ENCODE results near the gene SPAG4.

SPAG4 gene

GRCh38 chr20:35621560-35621946 lies 5.9 kb downstream of the SPAG4 start:
- no peak for DNase-seq (ENCODE audit: low spot score)

DNA sequence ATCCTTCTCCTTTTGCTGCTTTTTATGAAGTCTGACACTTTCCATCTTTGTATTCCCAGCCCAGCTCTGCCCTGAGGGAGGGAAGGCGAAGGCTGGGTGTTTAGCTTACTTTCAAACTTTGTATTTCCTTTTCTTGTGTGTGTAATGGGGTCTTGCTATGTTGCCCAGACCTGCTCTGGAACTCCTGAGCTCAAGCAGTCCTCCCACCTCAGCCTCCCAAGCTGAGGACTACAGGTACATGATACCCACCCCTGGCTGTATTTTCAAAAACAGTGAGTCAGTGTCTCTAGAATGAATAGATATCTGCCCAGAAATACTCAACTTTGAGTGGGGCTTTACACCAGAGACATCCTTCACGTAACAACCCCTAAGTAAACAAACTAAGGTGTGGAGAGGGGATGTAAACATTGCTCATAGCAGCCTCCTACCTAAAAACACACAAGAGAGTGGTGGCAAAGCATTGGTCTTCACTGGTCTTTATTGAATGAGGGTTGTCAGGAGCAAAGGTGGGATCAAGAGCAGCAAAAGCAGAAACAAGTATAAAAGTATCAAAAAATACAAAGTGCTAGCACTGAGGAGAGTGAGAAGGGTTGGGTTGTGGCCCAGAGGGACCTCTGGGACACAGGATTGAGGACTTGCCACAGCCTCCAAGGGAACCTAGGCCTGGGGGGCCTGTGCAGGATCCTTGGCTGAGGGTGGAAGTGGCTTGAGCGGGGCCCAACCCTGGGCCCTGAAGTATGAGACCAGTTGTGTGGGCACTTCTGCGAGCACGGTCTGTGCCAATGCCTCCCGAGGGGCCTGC lies 10.2 kb downstream of the SPAG4 start:
- no peak for DNase-seq (ENCODE audit: low spot score)

- DNase-seq (ENCODE audit: low spot score), result no peak
These were observed 10.9 kb downstream of the SPAG4 start for GRCh38 chr20:35626386-35627001.

- no peak for DNase-seq (ENCODE audit: low spot score)
These were observed 11.5 kb downstream of the SPAG4 start for GRCh38 chr20:35627121-35627520.

DNA sequence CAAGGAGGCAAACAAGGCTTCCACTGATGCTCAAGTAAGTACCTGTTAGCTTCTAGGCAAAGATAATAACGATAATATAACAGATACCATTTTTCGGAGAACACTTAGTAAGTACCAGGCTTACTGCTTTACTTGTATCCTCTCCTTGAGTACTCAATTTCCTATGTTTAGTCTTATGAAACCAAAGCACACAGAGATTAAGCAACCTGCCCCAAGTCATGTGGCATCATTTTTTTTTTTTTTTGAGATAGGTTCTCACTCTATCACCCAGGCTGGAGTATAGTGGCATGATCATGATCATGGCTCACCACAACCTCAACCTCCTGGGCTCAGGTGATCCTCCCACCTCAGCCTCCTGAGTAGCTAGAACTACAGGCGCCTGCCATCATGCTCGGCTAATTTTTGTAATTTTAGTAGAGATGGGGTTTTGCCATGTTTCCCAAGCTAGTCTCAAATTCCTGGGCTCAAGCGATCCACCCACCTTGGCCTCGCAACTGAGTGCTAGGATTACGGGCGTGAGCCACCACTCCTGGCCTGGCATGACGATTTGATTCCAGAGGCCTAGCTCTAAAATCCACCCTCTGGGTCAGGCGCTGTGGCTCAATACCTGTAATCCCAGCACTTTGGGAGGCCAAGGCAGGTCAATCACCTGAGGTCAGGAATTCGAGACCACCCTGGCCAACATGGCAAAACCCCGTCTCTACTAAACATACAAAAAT lies 14.0 kb downstream of the SPAG4 start:
- no peak for DNase-seq (ENCODE audit: low spot score)

DNA sequence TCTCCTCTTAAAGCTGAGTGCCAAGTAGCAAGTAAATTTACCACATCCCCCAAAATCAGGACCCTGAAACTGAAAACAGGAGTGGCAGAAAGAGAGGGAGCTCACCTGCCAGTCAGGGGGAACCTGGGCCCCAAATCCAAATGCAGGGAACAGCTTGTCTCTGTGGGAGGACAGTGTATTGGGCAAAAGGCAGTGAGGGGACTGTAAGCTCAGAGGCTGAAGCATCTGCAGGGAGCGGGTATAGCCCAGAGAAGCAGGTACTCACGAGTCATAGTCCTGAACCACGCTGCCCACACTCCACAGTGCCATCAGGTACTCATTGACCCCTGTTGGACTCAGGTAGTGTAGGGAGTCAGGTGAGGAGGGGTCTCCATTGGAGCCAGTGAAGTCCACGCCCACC lies 15.0 kb downstream of the SPAG4 start:
- no peak for DNase-seq (ENCODE audit: low spot score)

GRCh38 chr20:35632539-35633115 lies 17.0 kb downstream of the SPAG4 start:
- no peak for DNase-seq (ENCODE audit: low spot score)

DNA sequence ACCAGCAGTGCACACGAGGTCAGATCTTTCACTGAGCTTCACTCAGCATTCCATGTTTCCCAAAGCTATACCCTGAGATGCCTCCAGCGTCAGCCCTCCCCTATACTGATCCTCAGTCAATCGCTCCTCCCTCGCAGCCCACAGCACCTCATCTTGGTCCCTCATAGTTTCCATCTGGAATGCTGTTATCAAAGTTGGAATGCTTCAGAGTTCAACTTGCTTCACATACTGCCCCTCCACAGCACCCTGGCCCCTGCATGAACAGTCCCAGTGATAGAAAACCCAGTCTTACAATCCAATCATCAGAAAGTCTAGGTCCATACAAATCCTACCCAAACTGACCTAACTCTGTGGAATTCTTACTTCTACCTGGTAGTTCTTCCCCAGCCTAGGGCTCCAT lies 20.0 kb downstream of the SPAG4 start:
- DNase-seq (ENCODE audit: low spot score), result no peak

DNA sequence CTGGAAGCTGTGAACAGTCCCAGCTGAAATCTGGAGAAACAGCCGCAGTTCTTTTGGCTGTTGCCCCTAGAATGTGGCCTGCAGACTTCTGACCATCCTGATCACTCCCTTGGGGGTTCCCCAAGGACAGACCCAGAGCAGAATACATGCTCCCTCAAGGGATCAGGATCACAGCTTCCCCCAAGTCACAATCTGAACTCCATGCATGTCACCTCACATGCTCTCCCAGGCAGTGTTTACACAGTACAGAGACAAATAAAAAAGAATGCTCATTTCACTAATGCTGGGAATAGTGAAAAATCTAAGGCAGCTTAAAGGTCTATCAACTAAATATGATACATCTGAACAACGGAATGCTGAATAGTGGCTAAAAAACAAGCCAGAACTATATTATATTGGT lies 20.5 kb downstream of the SPAG4 start:
- no peak for DNase-seq (ENCODE audit: low spot score)

- DNase-seq (ENCODE audit: low spot score), result no peak
These were observed 21.6 kb downstream of the SPAG4 start for GRCh38 chr20:35637276-35637675.

GRCh38 chr20:35638751-35639150 lies 23.1 kb downstream of the SPAG4 start:
- DNase-seq (ENCODE audit: low spot score), result no peak

GRCh38 chr20:35640724-35641123 lies 25.1 kb downstream of the SPAG4 start:
- DNase-seq (ENCODE audit: low spot score), result no peak

DNA sequence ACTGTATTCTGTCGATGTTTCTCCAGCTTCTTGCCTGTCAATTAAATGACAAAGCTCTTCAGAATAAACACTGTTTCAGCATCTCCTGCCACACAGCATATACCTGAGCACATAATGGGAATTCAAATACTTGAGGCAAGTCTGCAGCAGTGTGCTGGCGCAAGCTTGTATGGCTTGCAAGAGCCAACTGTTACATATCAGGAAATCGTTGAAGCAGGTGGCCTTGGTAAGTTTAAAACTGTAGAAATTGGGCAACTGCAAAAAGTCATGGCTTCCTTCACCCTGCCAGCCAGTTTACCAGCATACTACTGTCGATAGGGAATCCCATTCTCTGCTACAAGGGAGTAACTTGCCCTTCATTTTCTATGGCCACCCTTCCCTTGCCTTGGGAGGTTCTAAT lies 26.1 kb downstream of the SPAG4 start:
- DNase-seq (ENCODE audit: low spot score), result no peak

DNA sequence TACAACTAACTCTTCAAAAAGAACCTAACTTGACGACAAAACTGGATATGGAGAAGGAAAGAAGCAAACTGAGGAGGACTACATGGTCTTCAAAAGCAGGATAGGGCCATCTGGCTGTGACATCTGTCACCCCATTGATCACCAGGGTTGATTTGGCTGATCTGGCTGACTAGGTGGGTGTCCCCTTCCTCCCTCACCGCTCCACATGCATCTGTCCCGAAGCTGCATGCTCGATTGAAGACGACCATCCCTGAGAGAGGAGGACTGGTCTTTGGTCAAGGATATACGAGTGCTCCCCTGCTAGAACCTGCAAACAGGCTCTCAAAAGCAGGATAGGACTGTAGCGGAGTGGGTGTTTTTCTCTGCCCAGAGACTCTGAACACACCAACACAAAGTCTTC lies 27.4 kb downstream of the SPAG4 start:
- DNase-seq (ENCODE audit: low spot score), result no peak

GRCh38 chr20:35644806-35645205 lies 29.2 kb downstream of the SPAG4 start:
- no peak for DNase-seq (ENCODE audit: low spot score)

DNA sequence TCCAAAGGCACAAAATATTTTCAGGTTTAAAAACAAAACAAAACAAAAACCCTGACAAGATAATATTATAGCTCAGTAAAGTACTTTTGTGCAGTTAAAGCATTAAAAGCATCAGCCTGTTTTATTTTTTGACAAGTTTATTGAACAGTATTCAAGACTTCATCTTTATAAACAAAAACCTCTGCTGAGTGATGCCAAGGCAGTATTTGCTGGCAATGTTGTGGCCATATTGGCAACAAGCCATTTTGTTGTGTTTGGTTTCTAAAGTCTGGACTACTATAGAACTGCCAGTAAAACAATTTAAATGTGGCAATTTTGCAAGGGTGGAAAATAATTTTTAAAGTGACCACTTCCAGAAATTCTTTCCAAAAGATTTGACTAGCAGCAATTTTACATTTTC lies 33.2 kb downstream of the SPAG4 start:
- no peak for DNase-seq (ENCODE audit: low spot score)

DNA sequence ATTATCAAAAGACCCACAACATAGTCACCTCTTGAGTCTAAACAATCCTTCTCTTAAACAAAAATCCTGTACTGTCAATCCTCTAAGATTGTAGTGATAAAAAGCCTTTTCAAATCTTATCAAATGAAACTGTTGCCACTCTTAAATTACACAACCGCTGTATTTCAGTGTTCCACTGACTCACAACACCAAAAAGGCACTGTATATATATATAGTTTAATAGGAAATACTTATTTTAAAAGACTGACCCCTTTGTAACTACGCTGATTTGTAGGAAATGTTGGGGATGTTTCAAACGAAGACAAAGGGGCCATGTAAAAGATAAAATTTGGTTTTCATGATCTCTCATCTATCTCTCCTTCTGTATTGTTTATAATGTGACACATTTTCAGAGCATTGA lies 35.0 kb downstream of the SPAG4 start:
- DNase-seq (ENCODE audit: low spot score), result no peak

- DNase-seq (ENCODE audit: low spot score), result no peak
These were observed 36.3 kb downstream of the SPAG4 start for GRCh38 chr20:35651958-35652357.

GRCh38 chr20:35652641-35653429 lies 37.2 kb downstream of the SPAG4 start:
- no peak for DNase-seq (ENCODE audit: low spot score)

GRCh38 chr20:35653430-35653734 lies 37.8 kb downstream of the SPAG4 start:
- DNase-seq (ENCODE audit: low spot score), result no peak

- no peak for DNase-seq (ENCODE audit: low spot score)
These were observed 38.3 kb downstream of the SPAG4 start for GRCh38 chr20:35653893-35654292.

DNA sequence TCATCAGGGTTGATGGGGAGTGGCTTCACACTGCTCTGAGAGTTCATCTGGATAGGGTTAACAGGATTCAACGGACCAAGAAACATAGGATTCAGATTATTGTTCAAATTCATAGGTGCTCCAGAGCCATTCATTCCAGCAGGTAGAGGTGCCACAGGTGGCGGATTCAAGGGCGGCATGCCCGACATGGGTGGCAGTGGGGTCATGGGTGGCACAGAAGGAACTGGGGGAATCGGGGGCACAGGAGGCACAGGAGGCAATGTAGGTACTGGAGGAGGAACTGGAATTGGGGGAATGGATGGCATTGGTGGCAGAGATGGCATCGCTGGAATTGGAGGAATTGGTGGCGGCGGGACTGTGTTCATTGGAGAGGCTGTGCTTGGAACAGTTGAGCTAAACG lies 38.8 kb downstream of the SPAG4 start:
- DNase-seq (ENCODE audit: low spot score), result no peak

All from AG08395 (cell line).